Neural progenitor cell (in vitro differentiated cells): ENCODE results near the gene DCX. TPM values are rescaled to one million over a fixed set of nuclear protein-coding genes. Genes with fewer than 3 reads are reported as not detected.

Experiments used
- DNase-seq: peaks from one replicate; pipeline ENCODE4 v3.0.0-alpha.2; 2016; ENCODE audit warnings: low spot score
- H2AFZ ChIP-seq: fragments of 200-600 bp; sonication (generic); replicated peaks from 2 replicates; pipeline ENCODE4 v1.6.1; 2016; ENCODE audit warnings: antibody characterized with exemption
- H3F3A ChIP-seq: fragments of 200-600 bp; sonication (generic); 2 replicates; pipeline ENCODE4 v1.6.1; 2016; ENCODE audit warnings: antibody characterized with exemption, low read depth
- H3K27ac ChIP-seq: fragments of 200-600 bp; sonication (generic); 2 replicates; pipeline ENCODE4 v1.5.1; 2016; ENCODE audit warnings: mild to moderate bottlenecking
- H3K27me3 ChIP-seq: fragments of 200-600 bp; sonication (generic); 2 replicates; pipeline ENCODE4 v1.6.1; 2016; ENCODE audit warnings: mild to moderate bottlenecking, moderate library complexity
- H3K36me3 ChIP-seq: fragments of 200-600 bp; sonication (generic); 2 replicates; pipeline ENCODE4 v1.5.1; 2016
- H3K4me1 ChIP-seq: fragments of 200-600 bp; sonication (generic); 2 replicates; pipeline ENCODE4 v1.6.1; 2016; ENCODE audit warnings: mixed run types
- H3K4me2 ChIP-seq: fragments of 200-600 bp; sonication (generic); 2 replicates; pipeline ENCODE4 v1.6.1; 2016
- H3K4me3 ChIP-seq: fragments of 200-600 bp; sonication (generic); 2 replicates; pipeline ENCODE4 v1.5.1; 2016
- H3K79me2 ChIP-seq: fragments of 200-600 bp; sonication (generic); 2 replicates; pipeline ENCODE4 v1.6.1; 2016; ENCODE audit warnings: low read depth
- H3K9ac ChIP-seq: fragments of 200-600 bp; sonication (generic); 2 replicates; pipeline ENCODE4 v1.6.1; 2016
- H3K9me3 ChIP-seq: fragments of 200-600 bp; sonication (generic); 2 replicates; pipeline ENCODE4 v1.5.1; 2016; ENCODE audit warnings: low read depth
- H4K20me1 ChIP-seq: fragments of 200-600 bp; sonication (generic); 2 replicates; pipeline ENCODE4 v1.6.1; 2016; ENCODE audit warnings: low read depth
- H3K27ac Mint-ChIP-seq: 3 replicates; pipeline ENCODE4 v1.8.0; 2021; ENCODE audit warnings: mixed read lengths
- H3K27me3 Mint-ChIP-seq: 2 replicates; pipeline ENCODE4 v1.8.0; 2022; ENCODE audit warnings: low read depth, mild to moderate bottlenecking, inconsistent platforms, moderate library complexity, mixed read lengths; ENCODE audit not compliant: insufficient read depth
- H3K36me3 Mint-ChIP-seq: 3 replicates; pipeline ENCODE4 v1.8.0; 2021; ENCODE audit warnings: mixed read lengths
- H3K4me1 Mint-ChIP-seq: 3 replicates; pipeline ENCODE4 v1.8.0; 2021; ENCODE audit warnings: mixed read lengths
- H3K4me3 Mint-ChIP-seq: 3 replicates; pipeline ENCODE4 v1.8.0; 2021; ENCODE audit warnings: mild to moderate bottlenecking, moderate library complexity, mixed read lengths
- H3K9me3 Mint-ChIP-seq: 3 replicates; pipeline ENCODE4 v1.8.0; 2020; ENCODE audit warnings: mixed read lengths
- EZH2 ChIP-seq: fragments of 200-600 bp; sonication (generic); IDR thresholded peaks from 2 replicates; pipeline ENCODE4 v1.6.1; 2017; ENCODE audit warnings: antibody characterized with exemption, mild to moderate bottlenecking, moderate library complexity
- EZH2phosphoT487 ChIP-seq: fragments of 200-600 bp; sonication (generic); IDR thresholded peaks from 2 replicates; pipeline ENCODE4 v1.6.1; 2017; ENCODE audit warnings: antibody characterized with exemption
- total RNA-seq: library from RNA; depleted of rRNA; stranded (reverse); fragments of >200 nt; gene quantifications from 2 replicates; pipeline ENCODE4 v1.2.3, GENCODE V29; 2015; ENCODE audit warnings: low replicate concordance
- TF ChIP-seq, protein P1 (sequence below): fragments of 200-600 bp; sonication (generic); IDR thresholded peaks from 2 replicates; pipeline ENCODE4 v1.5.1; 2017; ENCODE audit warnings: antibody characterized with exemption, mild to moderate bottlenecking

Gene DCX
- total RNA-seq, 1 donor from 2014 or later = 4.8 TPM

DNA sequence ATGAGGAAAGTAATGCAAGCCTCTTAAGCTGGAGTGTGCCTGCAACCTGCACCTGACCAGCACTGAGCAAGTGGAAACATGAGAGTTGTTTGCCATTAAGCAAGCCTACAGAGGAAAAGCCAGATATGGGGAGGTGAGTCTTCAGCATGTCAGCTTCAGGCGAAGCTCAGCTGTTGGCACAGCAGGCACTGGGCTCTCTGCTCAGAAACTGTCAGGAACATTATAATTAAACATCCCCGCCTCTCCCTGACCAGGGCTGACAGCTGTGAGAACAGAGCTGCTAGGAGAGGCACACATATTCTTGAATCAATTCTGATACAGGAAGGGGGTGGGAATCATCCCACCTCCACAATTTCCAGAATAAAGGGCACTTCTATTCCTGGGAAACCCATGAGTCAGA, 19.0 kb upstream of the DCX start:
- no peaks in the 10 kb centered on the region for H3F3A ChIP-seq
- H3K4me2 ChIP-seq = no peak overlapping the region
- H3K36me3 Mint-ChIP-seq = no peaks in the 10 kb centered on the region
- H3K27ac Mint-ChIP-seq = no peak overlapping the region
- H3K36me3 ChIP-seq = no peaks in the 10 kb centered on the region
- no peaks in the 10 kb centered on the region for H3K9me3 Mint-ChIP-seq
- H3K27me3 ChIP-seq = no peaks in the 10 kb centered on the region
- TF ChIP-seq EZH2 (no peak), EZH2phosphoT487 (no peak)
- TF ChIP-seq, protein P1, sequence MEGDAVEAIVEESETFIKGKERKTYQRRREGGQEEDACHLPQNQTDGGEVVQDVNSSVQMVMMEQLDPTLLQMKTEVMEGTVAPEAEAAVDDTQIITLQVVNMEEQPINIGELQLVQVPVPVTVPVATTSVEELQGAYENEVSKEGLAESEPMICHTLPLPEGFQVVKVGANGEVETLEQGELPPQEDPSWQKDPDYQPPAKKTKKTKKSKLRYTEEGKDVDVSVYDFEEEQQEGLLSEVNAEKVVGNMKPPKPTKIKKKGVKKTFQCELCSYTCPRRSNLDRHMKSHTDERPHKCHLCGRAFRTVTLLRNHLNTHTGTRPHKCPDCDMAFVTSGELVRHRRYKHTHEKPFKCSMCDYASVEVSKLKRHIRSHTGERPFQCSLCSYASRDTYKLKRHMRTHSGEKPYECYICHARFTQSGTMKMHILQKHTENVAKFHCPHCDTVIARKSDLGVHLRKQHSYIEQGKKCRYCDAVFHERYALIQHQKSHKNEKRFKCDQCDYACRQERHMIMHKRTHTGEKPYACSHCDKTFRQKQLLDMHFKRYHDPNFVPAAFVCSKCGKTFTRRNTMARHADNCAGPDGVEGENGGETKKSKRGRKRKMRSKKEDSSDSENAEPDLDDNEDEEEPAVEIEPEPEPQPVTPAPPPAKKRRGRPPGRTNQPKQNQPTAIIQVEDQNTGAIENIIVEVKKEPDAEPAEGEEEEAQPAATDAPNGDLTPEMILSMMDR = no peak
- no peak overlapping the region for H3K27ac ChIP-seq
- H3K4me3 ChIP-seq = no peak overlapping the region
- no peak for DNase-seq
- H3K4me3 Mint-ChIP-seq = no peak overlapping the region
- no peaks in the 10 kb centered on the region for H3K79me2 ChIP-seq
- H4K20me1 ChIP-seq = no peaks in the 10 kb centered on the region
- H3K4me1 Mint-ChIP-seq = no peaks in the 10 kb centered on the region
- H3K4me1 ChIP-seq = no peaks in the 10 kb centered on the region
- H2AFZ ChIP-seq = no peak overlapping the region
- no peaks in the 10 kb centered on the region for H3K9me3 ChIP-seq
- H3K27me3 Mint-ChIP-seq = peaks cover 6% of the 10 kb centered on the region
- no peak overlapping the region for H3K9ac ChIP-seq

DNA sequence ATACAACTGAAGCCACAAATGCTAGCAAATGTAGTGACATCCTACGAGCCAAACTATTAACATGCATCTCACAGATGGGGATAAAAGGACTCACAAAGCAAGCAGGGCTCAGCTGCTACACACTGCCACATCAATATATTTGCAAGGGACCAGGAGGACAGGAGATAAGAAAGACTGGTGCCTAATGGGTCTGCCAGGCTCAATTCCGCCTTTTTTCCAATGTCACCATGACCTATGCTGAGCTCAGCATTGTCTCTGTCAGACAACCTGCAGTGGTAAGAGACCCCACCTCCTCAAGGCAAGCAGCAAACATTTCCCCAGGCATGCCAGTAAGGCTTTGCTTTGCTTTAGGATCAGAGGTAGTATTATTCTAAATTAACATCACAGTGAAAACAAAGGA, 435 bp downstream of the DCX start:
- H3K27me3 Mint-ChIP-seq = peaks cover 3% of the 10 kb centered on the region
- H3K4me1 Mint-ChIP-seq = peaks cover 35% of the 10 kb centered on the region
- Histone ChIP-seq H3K4me3 (peak overlapping the region; percentile 43), H3K79me2 (no peaks in the 10 kb centered on the region), H3K27ac (peak overlapping the region; percentile 11), H3K9ac (no peak overlapping the region), H3K4me1 (peaks cover 34% of the 10 kb centered on the region), H3F3A (peaks cover 28% of the 10 kb centered on the region), H4K20me1 (no peaks in the 10 kb centered on the region), H3K4me2 (peak overlapping the region; percentile 85), H3K9me3 (no peaks in the 10 kb centered on the region), H3K27me3 (no peaks in the 10 kb centered on the region), H2AFZ (peak overlapping the region; percentile 5), H3K36me3 (no peaks in the 10 kb centered on the region)
- peak; percentile 37 for DNase-seq
- TF ChIP-seq EZH2 = no peak
- no peaks in the 10 kb centered on the region for H3K9me3 Mint-ChIP-seq
- H3K4me3 Mint-ChIP-seq = peak overlapping the region; percentile 93
- H3K27ac Mint-ChIP-seq = peak overlapping the region; percentile 99
- H3K36me3 Mint-ChIP-seq = peaks cover 4% of the 10 kb centered on the region

DNA sequence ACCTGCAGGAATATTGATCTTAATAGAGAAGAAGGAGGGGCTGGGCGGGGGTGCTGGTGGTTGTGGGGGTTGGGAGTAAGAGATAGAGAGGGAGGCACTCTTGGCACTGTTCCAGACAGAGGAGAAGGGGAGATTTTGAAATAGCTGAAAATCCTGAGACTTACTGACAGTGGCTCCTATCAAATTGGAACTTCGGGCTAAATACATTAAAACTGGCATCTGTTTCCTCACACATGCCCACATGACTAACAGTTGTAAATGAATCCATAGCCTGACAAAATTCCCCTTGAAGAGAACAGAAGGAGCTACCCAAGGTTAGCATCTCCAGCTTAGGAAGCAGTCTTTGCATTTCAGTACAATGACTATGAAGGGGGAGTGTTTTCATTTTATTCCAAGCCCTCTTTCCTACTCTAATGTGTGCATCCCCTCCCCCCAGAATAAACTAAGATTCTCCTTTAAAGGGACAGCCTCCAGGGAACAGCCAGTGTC, 1.4 kb downstream of the DCX start:
- Mint-ChIP-seq H3K36me3 (peaks cover 4% of the 10 kb centered on the region), H3K27me3 (peaks cover 3% of the 10 kb centered on the region), H3K4me3 (peak overlapping the region; percentile 93), H3K4me1 (peaks cover 35% of the 10 kb centered on the region), H3K9me3 (no peaks in the 10 kb centered on the region), H3K27ac (peak overlapping the region; percentile 84)
- no peaks in the 10 kb centered on the region for H3K9me3 ChIP-seq
- H3K36me3 ChIP-seq = no peaks in the 10 kb centered on the region
- H3K4me3 ChIP-seq = peak overlapping the region; percentile 43
- H3K4me2 ChIP-seq = peak overlapping the region; percentile 85
- no peaks in the 10 kb centered on the region for H3K27me3 ChIP-seq
- no peaks in the 10 kb centered on the region for H3K79me2 ChIP-seq
- H2AFZ ChIP-seq = no peak overlapping the region
- DNase-seq = no peak
- H3K4me1 ChIP-seq = peaks cover 34% of the 10 kb centered on the region
- H3K9ac ChIP-seq = no peak overlapping the region
- TF ChIP-seq, protein P1 = no peak
- no peak for TF ChIP-seq EZH2phosphoT487
- no peak for TF ChIP-seq EZH2
- peaks cover 28% of the 10 kb centered on the region for H3F3A ChIP-seq
- H3K27ac ChIP-seq = no peak overlapping the region
- no peaks in the 10 kb centered on the region for H4K20me1 ChIP-seq

DNA sequence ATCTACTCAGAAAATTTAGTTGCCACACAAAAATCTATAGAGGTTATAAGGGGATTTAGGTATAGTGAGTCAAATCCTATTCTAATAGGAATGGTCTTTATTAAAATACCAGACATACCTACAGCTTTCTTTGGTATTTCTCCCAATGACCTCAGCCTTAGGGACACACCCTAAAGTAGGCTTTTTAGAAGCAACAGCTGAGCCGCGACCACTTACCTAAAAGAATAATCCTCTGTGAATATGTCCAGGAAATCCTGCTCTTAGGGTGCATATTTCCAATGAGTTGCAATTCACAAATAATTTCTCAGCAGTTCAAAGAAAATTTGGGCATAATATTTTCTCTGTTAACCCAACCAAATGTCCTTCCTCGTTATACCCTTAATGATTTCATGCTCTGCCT, 2.7 kb downstream of the DCX start:
- H4K20me1 ChIP-seq = no peaks in the 10 kb centered on the region
- H3K9me3 ChIP-seq = no peaks in the 10 kb centered on the region
- no peak overlapping the region for H3K9ac ChIP-seq
- H3K27me3 ChIP-seq = no peaks in the 10 kb centered on the region
- Mint-ChIP-seq H3K4me1 (peaks cover 35% of the 10 kb centered on the region), H3K9me3 (no peaks in the 10 kb centered on the region), H3K27me3 (peaks cover 3% of the 10 kb centered on the region), H3K27ac (peak overlapping the region; percentile 67), H3K36me3 (peaks cover 4% of the 10 kb centered on the region), H3K4me3 (no peak overlapping the region)
- H3F3A ChIP-seq = peaks cover 28% of the 10 kb centered on the region
- TF ChIP-seq EZH2 = no peak
- no peak for TF ChIP-seq EZH2phosphoT487
- TF ChIP-seq, protein P1 = no peak
- H3K27ac ChIP-seq = no peak overlapping the region
- H3K4me2 ChIP-seq = no peak overlapping the region
- no peak overlapping the region for H2AFZ ChIP-seq
- H3K4me3 ChIP-seq = no peak overlapping the region
- no peak for DNase-seq
- no peaks in the 10 kb centered on the region for H3K79me2 ChIP-seq
- H3K4me1 ChIP-seq = peaks cover 34% of the 10 kb centered on the region
- H3K36me3 ChIP-seq = no peaks in the 10 kb centered on the region
